Stomach (tissue), 9 donors: ENCODE results near the gene PDCD6IP. TPM values are rescaled to one million over a fixed set of nuclear protein-coding genes. Genes with fewer than 3 reads are reported as not detected.
"Not testable (repeated sequence)": the region's sequence is repeated elsewhere in the genome, so short reads cannot be mapped to it uniquely, and the experiment has no call there.

Experiments
- DNase-seq, 2 donors: peaks; one replicate each; pipeline versions ENCODE4 v3.0.0 to v3.0.0-alpha.2; 2013 to 2019
- H3K27ac ChIP-seq, 5 donors: fragments of 200-600 bp in 4 of 5; sonication (generic) in 4 of 5; one replicate each; pipeline ENCODE4 v1.5.1; 2013 to 2019; ENCODE audit warnings: mild to moderate bottlenecking in 1 of 5, moderate library complexity in 1 of 5
- H3K27me3 ChIP-seq, 3 donors: fragments of 200-600 bp; sonication (generic); one replicate each; pipeline ENCODE4 v1.5.1; 2017 to 2019; ENCODE audit warnings: mixed run types in 1 of 3
- H3K36me3 ChIP-seq, 4 donors: fragments of 200-600 bp; sonication (generic); 1 replicate in 3 of 4; 2 replicates in 1 of 4; pipeline ENCODE4 v1.5.1; 2016 to 2019
- H3K4me1 ChIP-seq, 4 donors: fragments of 200-600 bp; sonication (generic); one replicate each; pipeline ENCODE4 v1.5.1; 2016 to 2019
- H3K4me3 ChIP-seq, 4 donors: fragments of 200-600 bp; sonication (generic) in 3 of 4; one replicate each; pipeline ENCODE4 v1.5.1; 2016 to 2019; ENCODE audit warnings: mild to moderate bottlenecking in 1 of 4
- H3K9me3 ChIP-seq, 4 donors: fragments of 200-600 bp; sonication (generic); one replicate each; pipeline ENCODE4 v1.5.1; 2016 to 2019
- CTCF ChIP-seq, 7 experiments: fragments of 450-650 bp in 4 of 7; fragments of 200-600 bp in 3 of 7; sonication (generic) in 3 of 7; IDR thresholded peaks; one replicate each; pipeline ENCODE4 v1.5.1; 2016 to 2019; ENCODE audit warnings: antibody characterized with exemption in 7 of 7, control low read depth in 2 of 7, mild to moderate bottlenecking in 1 of 7
- EP300 ChIP-seq: sonication (generic); formaldehyde crosslinking; IDR thresholded peaks from one replicate; pipeline ENCODE4 v1.6.1; 2017; ENCODE audit warnings: antibody characterized with exemption
- POLR2A ChIP-seq, 4 donors: fragments of 450-650 bp; IDR thresholded peaks; one replicate each; pipeline ENCODE4 v1.6.1; 2016; ENCODE audit warnings: antibody characterized with exemption in 4 of 4, control low read depth in 2 of 4, mild to moderate bottlenecking in 1 of 4, moderate library complexity in 1 of 4
- POLR2AphosphoS5 ChIP-seq, 3 donors: sonication (generic); formaldehyde crosslinking; IDR thresholded peaks; one replicate each; pipeline ENCODE4 v1.6.1; 2016; ENCODE audit warnings: antibody characterized with exemption in 3 of 3
- WGBS, 5 donors: extraction: QIAGEN DNeasy Blood & Tissue Kit in 3 of 5; methylation state at CpG; one replicate each; pipeline versions ENCODE4 v1.1.5 to v1.1.7; 2013 to 2018; 5-methylcytosine and 5-hydroxymethylcytosine counted together
- intact Hi-C: fragments of 100-400 bp; cut with DNase I; formaldehyde crosslinking; loops from one replicate; pipeline ENCODE4 v1.15.1; 2023; ENCODE audit warnings: low total_unique reads
- polyA plus RNA-seq, 3 donors: library from polyadenylated mRNA; stranded (reverse); fragments of 200-250 nt; gene quantifications; one replicate each; pipeline ENCODE4 v1.2.3, GENCODE V29; 2013
- total RNA-seq, 5 donors: library from RNA; depleted of rRNA; stranded (reverse); fragments of >200 nt; gene quantifications; one replicate each; pipeline versions ENCODE4 v1.1.0 to v1.2.3, GENCODE V29; 2014 to 2016
- donor health status: healthy with polysubstance abuse.
- donor health status: Bipolar disorder and iron deficiency.
- donor health status: healthy.

Gene PDCD6IP
- total and polyA plus RNA-seq, 8 donors = 23.5 to 243 (median 74.7) TPM

GRCh38 chr3:33831053-33831452 is 32.6 kb downstream of the PDCD6IP start:
- H3K36me3 ChIP-seq = peaks cover 9 to 75% (median 57%) of the 10 kb centered on the region in 4 donors
- H3K27me3 ChIP-seq = no peaks in the 10 kb centered on the region
- peaks cover 0 to 19% (median 0%) of the 10 kb centered on the region in 4 donors for H3K4me1 ChIP-seq
- no peak for DNase-seq
- intact Hi-C loops = no loop called here
- TF ChIP-seq POLR2AphosphoS5 (IDR thresholded peaks at IDR 0.05) = no peak
- TF ChIP-seq POLR2A (IDR thresholded peaks at IDR 0.05) = no peak
- TF ChIP-seq EP300 = no peak
- H3K27ac ChIP-seq = no peak overlapping the region
- no peak overlapping the region for H3K4me3 ChIP-seq
- H3K9me3 ChIP-seq = no peaks in the 10 kb centered on the region

GRCh38 chr3:33833408-33834095 is 35.1 kb downstream of the PDCD6IP start:
- H3K4me3 ChIP-seq = no peak overlapping the region
- intact Hi-C loops = no loop called here

DNA sequence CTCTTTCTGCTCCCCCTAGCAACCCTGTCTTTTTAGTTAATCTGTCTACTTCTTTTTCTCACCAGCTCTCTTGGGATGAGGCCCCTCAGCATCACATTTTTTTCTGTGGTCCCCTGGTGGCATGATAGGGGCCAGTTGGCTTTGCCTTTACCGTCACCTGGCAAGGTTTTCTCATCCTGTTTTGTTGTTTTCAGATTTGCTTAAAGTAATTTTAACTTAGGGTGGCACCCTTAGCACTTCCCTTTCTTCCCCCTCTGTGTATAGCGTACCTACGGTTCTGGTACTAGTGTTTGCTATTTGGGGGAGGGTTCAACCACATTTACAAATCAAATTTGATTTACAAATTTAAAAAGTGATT is 35.6 kb downstream of the PDCD6IP start:
- no peak overlapping the region for H3K4me3 ChIP-seq
- H3K27me3 ChIP-seq = no peaks in the 10 kb centered on the region
- 76 to 93% (median 88%) methylated on average over 3 of the region's 3 CpGs for WGBS, 5 donors
- no peaks in the 10 kb centered on the region for H3K9me3 ChIP-seq
- H3K4me1 ChIP-seq = peaks cover 0 to 12% (median 0%) of the 10 kb centered on the region in 4 donors
- H3K27ac ChIP-seq = no peak overlapping the region
- DNase-seq = no peak
- TF ChIP-seq CTCF (IDR thresholded peaks at IDR 0.05) (no peak), POLR2A (IDR thresholded peaks at IDR 0.05) (no peak), POLR2AphosphoS5 (IDR thresholded peaks at IDR 0.05) (no peak), EP300 (no peak)
- H3K36me3 ChIP-seq = peaks cover 7 to 74% (median 55%) of the 10 kb centered on the region in 4 donors
- intact Hi-C loops = no loop called here

More at GRCh38 chr3:33833408-33834095, 35.1 kb downstream of the PDCD6IP start:
- DNase-seq = no peak
- 73 to 98% (median 94%) methylated on average over 1 of the region's 1 CpG for WGBS, 5 donors
- Histone ChIP-seq H3K36me3 (peaks cover 1 to 74% (median 55%) of the 10 kb centered on the region in 4 donors), H3K27me3 (no peaks in the 10 kb centered on the region), H3K4me1 (peaks cover 0 to 16% (median 0%) of the 10 kb centered on the region in 4 donors), H3K9me3 (no peaks in the 10 kb centered on the region), H3K27ac (no peak overlapping the region)
- TF ChIP-seq EP300 (no peak), POLR2A (IDR thresholded peaks at IDR 0.05) (no peak), POLR2AphosphoS5 (IDR thresholded peaks at IDR 0.05) (no peak), CTCF (IDR thresholded peaks at IDR 0.05) (no peak)

DNA sequence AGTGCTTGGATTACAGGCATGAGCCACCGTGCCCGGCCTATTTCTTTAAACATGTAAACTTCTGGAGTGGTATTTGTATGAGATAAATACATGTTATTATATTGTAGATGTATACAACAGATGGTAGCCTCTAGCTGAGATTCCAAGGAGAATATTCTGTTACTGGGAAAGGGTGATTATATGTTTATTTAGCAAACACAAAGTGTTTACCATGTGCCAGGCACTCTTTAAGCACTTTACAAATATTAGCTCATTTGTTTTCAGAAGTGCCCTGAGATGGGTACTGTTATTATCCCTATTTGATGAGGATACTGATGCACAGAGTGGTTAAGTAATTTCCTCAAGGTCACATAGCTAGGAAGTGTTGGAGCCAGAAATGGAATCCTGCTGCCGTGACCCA is 38.8 kb downstream of the PDCD6IP start:
- DNase-seq, H3K9me3 ChIP-seq, H3K4me3 ChIP-seq, intact Hi-C loops, H3K27ac ChIP-seq, H3K27me3 ChIP-seq: not testable (repeated sequence)
- peaks cover 0 to 12% (median 0%) of the 10 kb centered on the region in 4 donors for H3K4me1 ChIP-seq
- 84 to 92% (median 87%) methylated on average over 3 of the region's 3 CpGs for WGBS, 5 donors
- peaks cover 9 to 76% (median 55%) of the 10 kb centered on the region in 4 donors for H3K36me3 ChIP-seq

DNA sequence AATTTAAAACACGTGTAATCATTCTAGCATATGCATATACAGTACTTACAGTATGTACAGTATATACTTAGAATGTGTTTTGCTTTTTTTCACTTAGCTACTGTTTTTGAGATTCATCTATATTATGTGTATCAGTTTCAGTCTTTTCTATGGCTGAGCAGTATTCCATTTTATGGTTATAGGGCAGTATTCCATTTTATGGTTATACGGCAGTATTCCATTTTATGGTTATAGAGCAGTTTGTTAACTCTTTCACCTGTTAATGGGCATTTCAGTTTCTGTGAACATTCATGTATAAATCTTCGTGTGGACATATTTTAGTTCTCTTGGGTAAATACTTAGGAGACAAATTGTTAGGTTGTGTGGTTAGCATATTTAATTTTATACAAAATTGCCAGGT is 40.9 kb downstream of the PDCD6IP start:
- H3K36me3 ChIP-seq = peaks cover 12 to 87% (median 66%) of the 10 kb centered on the region in 4 donors
- no peak for DNase-seq
- H3K27ac ChIP-seq = no peak overlapping the region
- 83 to 92% (median 87%) methylated on average over 3 of the region's 3 CpGs for WGBS, 5 donors
- H3K4me3 ChIP-seq = no peak overlapping the region
- intact Hi-C loops = no loop called here
- no peak for TF ChIP-seq EP300
- TF ChIP-seq CTCF (IDR thresholded peaks at IDR 0.05) = no peak
- TF ChIP-seq POLR2A (IDR thresholded peaks at IDR 0.05) = no peak
- no peak for TF ChIP-seq POLR2AphosphoS5 (IDR thresholded peaks at IDR 0.05)
- H3K27me3 ChIP-seq = no peaks in the 10 kb centered on the region
- H3K4me1 ChIP-seq = peaks cover 0 to 6% (median 0%) of the 10 kb centered on the region in 4 donors
- no peaks in the 10 kb centered on the region for H3K9me3 ChIP-seq
